Prostate gland (tissue), 2 donors: Measurements from ENCODE around the gene M6PR. TPM values are rescaled to one million over a fixed set of nuclear protein-coding genes. Genes with fewer than 3 reads are reported as not detected.

Experiments
- DNase-seq: peaks from one replicate; pipeline ENCODE4 v3.0.0-alpha.2; 2019; ENCODE audit warnings: low spot score
- H3K27ac ChIP-seq, 2 donors: fragments of 200-600 bp; sonication (generic); 2 replicates each; pipeline ENCODE4 v1.5.1; 2017 to 2019
- H3K27me3 ChIP-seq: fragments of 200-600 bp; sonication (generic); replicated peaks from 2 replicates; pipeline ENCODE4 v1.5.1; 2019; ENCODE audit not compliant: insufficient read depth
- H3K36me3 ChIP-seq, 2 donors: fragments of 200-600 bp; sonication (generic); 1 replicate in 1 of 2; 2 replicates in 1 of 2; pipeline versions ENCODE4 v1.5.1 to v1.8.1; 2017 to 2019
- H3K4me1 ChIP-seq: fragments of 200-600 bp; sonication (generic); replicated peaks from 2 replicates; pipeline ENCODE4 v1.5.1; 2019
- H3K4me3 ChIP-seq, 2 donors: fragments of 200-600 bp; sonication (generic); 2 replicates each; pipeline ENCODE4 v1.5.1; 2017 to 2019
- H3K9me3 ChIP-seq: fragments of 200-600 bp; sonication (generic); 2 replicates; pipeline ENCODE4 v1.5.1; 2017
- POLR2A ChIP-seq: fragments of 450-650 bp; IDR thresholded peaks from one replicate; pipeline ENCODE4 v1.6.1; 2016; ENCODE audit warnings: antibody characterized with exemption, mild to moderate bottlenecking
- POLR2AphosphoS5 ChIP-seq: sonication (generic); formaldehyde crosslinking; IDR thresholded peaks from one replicate; pipeline ENCODE4 v1.6.1; 2017; ENCODE audit warnings: antibody characterized with exemption
- WGBS: methylation state at CpG from one replicate; pipeline ENCODE4 v1.1.5; 2018; 5-methylcytosine and 5-hydroxymethylcytosine counted together
- intact Hi-C: fragments of 100-400 bp; cut with DNase I; formaldehyde crosslinking; loops from one replicate; pipeline ENCODE4 v1.14.2; 2022
- total RNA-seq, 2 donors: library from RNA; depleted of rRNA; stranded (reverse); fragments of >200 nt; gene quantifications; one replicate each; pipeline ENCODE4 v1.1.0, GENCODE V29; 2016
- TF ChIP-seq, protein P1 (sequence below), 4 experiments: fragments of 200-600 bp in 2 of 4; fragments of 450-650 bp in 2 of 4; sonication (generic) in 2 of 4; IDR thresholded peaks; 1 replicate in 3 of 4; 2 replicates in 1 of 4; pipeline ENCODE4 v1.5.1; 2016 to 2019; ENCODE audit warnings: antibody characterized with exemption in 4 of 4, mild to moderate bottlenecking in 2 of 4, moderate library complexity in 2 of 4

Gene M6PR
- total RNA-seq, 2 donors from 2014 or later = 128 to 141 TPM

DNA sequence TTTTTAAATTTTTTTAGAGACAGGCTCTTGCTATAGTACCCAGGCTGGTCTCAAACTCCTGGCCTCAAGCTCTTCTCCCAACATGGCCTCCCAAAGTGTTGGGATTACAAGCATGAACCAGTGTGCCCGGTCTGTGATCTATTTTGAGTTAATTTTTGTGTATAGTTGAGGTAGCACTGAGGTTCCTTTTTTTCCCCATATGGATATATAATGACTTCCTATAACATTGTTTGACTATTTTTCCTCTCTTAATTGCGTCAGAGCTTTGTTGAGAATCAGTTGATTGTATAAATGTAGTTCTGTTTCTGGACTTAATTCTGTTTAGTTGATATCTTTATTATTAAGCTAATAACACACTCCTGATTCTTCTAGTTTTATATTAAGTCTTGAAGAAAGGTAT lies 8.6 kb upstream of the M6PR start:
- Histone ChIP-seq H3K27ac (no peak overlapping the region), H3K4me3 (no peak overlapping the region), H3K27me3 (no peaks in the 10 kb centered on the region), H3K9me3 (no peaks in the 10 kb centered on the region), H3K36me3 (no peaks in the 10 kb centered on the region), H3K4me1 (peaks cover 4% of the 10 kb centered on the region)
- no peak for DNase-seq
- 70% methylated on average over 2 of the region's 2 CpGs for WGBS
- intact Hi-C loops = loop anchor here (10.0 kb wide), 1 partner anchor 77 kb away; no protein-coding TSS in a partner anchor
- TF ChIP-seq POLR2A (no peak), POLR2AphosphoS5 (no peak)
- TF ChIP-seq, protein P1, sequence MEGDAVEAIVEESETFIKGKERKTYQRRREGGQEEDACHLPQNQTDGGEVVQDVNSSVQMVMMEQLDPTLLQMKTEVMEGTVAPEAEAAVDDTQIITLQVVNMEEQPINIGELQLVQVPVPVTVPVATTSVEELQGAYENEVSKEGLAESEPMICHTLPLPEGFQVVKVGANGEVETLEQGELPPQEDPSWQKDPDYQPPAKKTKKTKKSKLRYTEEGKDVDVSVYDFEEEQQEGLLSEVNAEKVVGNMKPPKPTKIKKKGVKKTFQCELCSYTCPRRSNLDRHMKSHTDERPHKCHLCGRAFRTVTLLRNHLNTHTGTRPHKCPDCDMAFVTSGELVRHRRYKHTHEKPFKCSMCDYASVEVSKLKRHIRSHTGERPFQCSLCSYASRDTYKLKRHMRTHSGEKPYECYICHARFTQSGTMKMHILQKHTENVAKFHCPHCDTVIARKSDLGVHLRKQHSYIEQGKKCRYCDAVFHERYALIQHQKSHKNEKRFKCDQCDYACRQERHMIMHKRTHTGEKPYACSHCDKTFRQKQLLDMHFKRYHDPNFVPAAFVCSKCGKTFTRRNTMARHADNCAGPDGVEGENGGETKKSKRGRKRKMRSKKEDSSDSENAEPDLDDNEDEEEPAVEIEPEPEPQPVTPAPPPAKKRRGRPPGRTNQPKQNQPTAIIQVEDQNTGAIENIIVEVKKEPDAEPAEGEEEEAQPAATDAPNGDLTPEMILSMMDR (IDR thresholded peaks at IDR 0.05) = no peak

DNA sequence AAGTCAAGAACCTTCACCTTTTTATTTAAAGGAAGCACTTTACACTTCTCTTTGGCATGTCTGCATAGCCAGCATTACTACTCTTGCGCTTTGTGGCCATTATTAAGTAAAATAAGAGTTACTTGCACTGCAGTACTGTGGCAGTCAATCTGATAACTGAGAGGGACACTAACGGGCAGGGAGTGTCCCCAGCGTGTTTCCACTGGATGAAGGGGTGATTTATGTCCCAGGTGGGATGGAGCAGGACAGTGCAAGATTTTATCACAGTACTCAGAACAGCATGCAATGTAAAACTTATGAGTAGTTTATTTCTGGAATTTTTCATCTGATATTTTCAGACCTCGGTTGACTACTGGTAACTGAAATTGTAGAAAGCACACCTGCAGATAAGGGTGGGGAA lies 8.1 kb upstream of the M6PR start:
- Histone ChIP-seq H3K27ac (no peak overlapping the region), H3K9me3 (no peaks in the 10 kb centered on the region), H3K36me3 (no peaks in the 10 kb centered on the region), H3K4me3 (no peak overlapping the region), H3K4me1 (peaks cover 4% of the 10 kb centered on the region), H3K27me3 (no peaks in the 10 kb centered on the region)
- DNase-seq = no peak
- TF ChIP-seq, protein P1 (IDR thresholded peaks at IDR 0.05) = no peak
- no peak for TF ChIP-seq POLR2A
- TF ChIP-seq POLR2AphosphoS5 = no peak
- intact Hi-C loops = loop anchor here (10.0 kb wide), 1 partner anchor 77 kb away; no protein-coding TSS in a partner anchor
- 27% methylated on average over 4 of the region's 4 CpGs for WGBS

DNA sequence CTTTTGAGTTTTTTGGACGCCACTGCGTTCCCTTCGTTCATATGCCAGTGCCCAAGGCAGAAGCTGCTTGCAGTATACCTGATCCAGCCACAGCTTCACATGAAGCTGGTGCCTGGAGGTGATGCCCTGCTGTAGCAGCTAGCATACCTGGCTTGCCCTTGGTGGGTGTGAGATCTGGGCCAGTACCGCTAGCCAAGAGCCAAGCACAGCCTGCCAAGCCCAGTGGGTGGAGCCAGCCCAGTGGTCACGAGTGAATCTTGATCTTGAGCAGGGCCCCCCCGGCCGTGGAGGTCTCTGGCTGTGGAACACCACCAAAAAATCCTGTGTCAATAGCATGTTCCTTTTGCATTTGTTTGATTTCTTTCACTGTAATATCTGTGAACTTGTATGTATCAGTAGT lies 7.3 kb upstream of the M6PR start:
- no peaks in the 10 kb centered on the region for H3K9me3 ChIP-seq
- 76% methylated on average over 7 of the region's 7 CpGs for WGBS
- H3K4me3 ChIP-seq = no peak overlapping the region
- H3K36me3 ChIP-seq = no peaks in the 10 kb centered on the region
- TF ChIP-seq POLR2AphosphoS5 (no peak), POLR2A (no peak)
- TF ChIP-seq, protein P1 (IDR thresholded peaks at IDR 0.05) = no peak
- intact Hi-C loops = loop anchor here (10.0 kb wide), 1 partner anchor 78 kb away; no protein-coding TSS in a partner anchor
- H3K27me3 ChIP-seq = no peaks in the 10 kb centered on the region
- no peak overlapping the region for H3K27ac ChIP-seq
- no peak for DNase-seq
- H3K4me1 ChIP-seq = peaks cover 4% of the 10 kb centered on the region

DNA sequence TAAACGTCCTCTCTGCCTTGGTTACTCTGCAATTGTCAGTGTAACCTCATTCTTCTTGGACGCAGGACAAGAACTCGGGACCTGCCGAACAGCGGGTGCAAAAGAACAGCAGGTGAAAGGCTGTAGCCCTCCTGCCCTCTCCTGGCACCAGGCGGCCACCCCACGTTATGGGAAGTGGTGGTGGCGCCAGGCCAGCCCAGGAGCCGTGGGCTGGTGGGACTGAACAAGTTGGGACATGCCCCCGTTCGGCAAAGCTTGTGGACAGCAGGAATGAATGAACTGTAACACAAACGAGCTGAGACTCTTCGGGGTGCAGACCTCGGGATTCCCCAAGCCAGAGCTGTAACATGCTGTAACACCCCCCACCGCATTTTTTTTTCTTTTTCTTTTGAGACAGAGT lies 6.6 kb upstream of the M6PR start:
- H3K27ac ChIP-seq = no peak overlapping the region
- intact Hi-C loops = loop anchor here (10.0 kb wide), 1 partner anchor 79 kb away; no protein-coding TSS in a partner anchor
- TF ChIP-seq POLR2A (no peak), POLR2AphosphoS5 (no peak)
- TF ChIP-seq, protein P1 (IDR thresholded peaks at IDR 0.05) = no peak

DNA sequence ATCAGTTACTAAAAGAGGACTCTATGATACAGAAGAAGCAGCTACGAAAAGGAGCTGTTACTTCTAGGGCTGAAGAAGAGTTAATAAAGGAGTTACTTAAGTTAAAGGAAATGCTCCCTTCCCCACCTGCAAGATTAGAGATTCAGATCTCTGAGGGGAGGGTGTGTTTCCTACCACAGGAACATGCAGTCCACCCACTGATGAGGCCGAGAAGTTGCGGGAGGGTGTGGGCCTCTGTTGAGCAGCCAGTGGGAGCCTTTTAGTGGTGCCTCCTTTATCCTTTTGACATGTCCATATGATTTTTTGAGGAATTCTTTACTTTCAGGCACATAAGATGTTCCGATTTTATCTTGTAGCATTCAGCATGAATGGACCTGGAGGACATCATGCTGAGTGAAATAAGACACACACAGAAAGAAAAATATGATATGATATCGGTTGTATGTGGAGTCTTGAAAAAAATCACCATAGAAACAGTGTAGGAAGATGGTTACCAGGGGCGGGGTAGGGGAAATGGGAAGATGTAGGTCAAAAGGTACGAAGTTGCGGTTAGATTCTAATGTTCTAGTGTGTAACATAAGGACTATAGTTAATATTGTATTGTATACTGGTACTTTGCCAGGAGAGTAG lies 4.4 kb upstream of the M6PR start:
- Histone ChIP-seq H3K36me3 (no peaks in the 10 kb centered on the region), H3K27ac (no peak overlapping the region), H3K9me3 (no peaks in the 10 kb centered on the region), H3K4me3 (no peak overlapping the region), H3K27me3 (no peaks in the 10 kb centered on the region), H3K4me1 (no peaks in the 10 kb centered on the region)
- intact Hi-C loops = loop anchor here (5.0 to 10.0 kb wide), 2 partner anchors 47 to 81 kb away; no protein-coding TSS in a partner anchor
- DNase-seq = no peak
- WGBS = 87% methylated on average over 8 of the region's 8 CpGs
- no peak for TF ChIP-seq POLR2A

More for the DNA sequence above, 6.6 kb upstream of the M6PR start:
- H3K4me3 ChIP-seq = no peak overlapping the region
- DNase-seq = no peak
- WGBS = 74% methylated on average over 15 of the region's 15 CpGs
- H3K9me3 ChIP-seq = no peaks in the 10 kb centered on the region
- no peaks in the 10 kb centered on the region for H3K36me3 ChIP-seq
- peaks cover 4% of the 10 kb centered on the region for H3K4me1 ChIP-seq
- H3K27me3 ChIP-seq = no peaks in the 10 kb centered on the region
